ENCODE data around the gene PSMD1. TPM values are rescaled to one million over a fixed set of nuclear protein-coding genes. Genes with fewer than 3 reads are reported as not detected.
A peak's percentile ranks its signal among the peaks of the same experiment; 100 is the strongest.

Gene PSMD1
- total and polyA plus RNA-seq, 2 of the 8 experiments (the other 6 are each of a cell fraction or from before 2014, with no cell fraction given) = 179 to 272 TPM

DNA sequence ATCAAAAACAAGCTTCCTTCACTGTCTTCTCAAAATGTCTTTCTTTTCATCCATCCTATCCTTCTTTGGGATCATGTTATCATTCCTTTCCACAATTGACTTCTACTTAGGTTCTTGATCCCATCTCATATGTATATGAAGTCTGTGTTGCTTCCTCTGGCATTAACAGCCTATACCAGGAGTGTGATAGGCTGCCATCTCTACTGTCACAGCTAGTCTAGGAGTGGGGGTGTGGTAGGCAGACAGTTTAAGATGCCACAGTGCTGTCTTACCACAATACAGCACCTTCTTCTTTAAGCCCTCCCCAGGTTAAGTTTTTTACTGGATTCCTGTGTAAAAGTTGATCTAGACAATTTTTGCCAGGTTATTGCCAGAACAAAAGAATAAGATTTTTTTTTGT, 71.9 kb downstream of the PSMD1 start:
- DNase-seq (ENCODE audit: low read depth in 1 of 2, low spot score in 2 of 2) = no peak
- H3K36me3 ChIP-seq (ENCODE audit: control insufficient read depth in 2 of 4, insufficient read depth in 4 of 4, low read length in 3 of 4) = no peaks in the 10 kb centered on the region
- H3K23me2 ChIP-seq (ENCODE audit: low read depth, low read length) = no peaks in the 10 kb centered on the region
- H2BK120ac ChIP-seq (replicated peaks; ENCODE audit: low read depth, low read length) = no peak overlapping the region
- H3K79me2 ChIP-seq (ENCODE audit: control insufficient read depth in 1 of 2, insufficient read depth in 2 of 2, low read length in 2 of 2) = peaks cover 0 to 13% of the 10 kb centered on the region in 2 experiments; a peak in 2 of 4 replicates
- H3K14ac ChIP-seq (ENCODE audit: insufficient read length) = no peak overlapping the region
- H3K18ac ChIP-seq (ENCODE audit: extremely low read depth, low read length) = no peak overlapping the region
- POLR2A ChIA-PET (ENCODE audit: partially characterized antibody) = interaction anchor here (0.7 to 1.6 kb wide), 5 partner anchors 9 to 64 kb away, joined by 3 to 5 read pairs (median 3); no protein-coding TSS in a partner anchor
- FAIRE-seq = peak; percentile 60
- H4K5ac ChIP-seq (ENCODE audit: insufficient read length, low read depth, low read length) = no peak overlapping the region
- no peak overlapping the region for H2AFZ ChIP-seq (ENCODE audit: low read length)
- no peaks in the 10 kb centered on the region for H3K27me3 ChIP-seq (replicated peaks in 1 of 4; ENCODE audit: control insufficient read depth in 3 of 4, extremely low read depth in 1 of 4, insufficient read depth in 3 of 4, low read length in 3 of 4)
- H2BK15ac ChIP-seq (ENCODE audit: low read length) = no peak overlapping the region
- H3K4ac ChIP-seq (replicated peaks; ENCODE audit: insufficient read length, low read depth, low read length) = no peak overlapping the region
- TF ChIP-seq HDAC6 (IDR thresholded peaks at IDR 0.05; ENCODE audit: low read depth, low read length) (no peak), CHD1 (IDR thresholded peaks at IDR 0.05; ENCODE audit: low read depth, low read length) (no peak), RNF2 (IDR thresholded peaks at IDR 0.05; ENCODE audit: borderline replicate concordance, low read depth, low read length, missing control alignments, poor library complexity, severe bottlenecking) (no peak), CBX5 (IDR thresholded peaks at IDR 0.05; ENCODE audit: low read depth, low read length) (no peak), TBP (IDR thresholded peaks at IDR 0.05; ENCODE audit: low read depth, low read length) (no peak), HDAC2 (IDR thresholded peaks at IDR 0.05; ENCODE audit: borderline replicate concordance in 1 of 2, low read depth in 2 of 2, low read length in 2 of 2) (no peak), TEAD4 (IDR thresholded peaks at IDR 0.05; ENCODE audit: low read depth, low read length) (no peak), KDM4A (IDR thresholded peaks at IDR 0.05; ENCODE audit: low read depth, low read length, severe bottlenecking) (no peak), CTBP2 (IDR thresholded peaks at IDR 0.05; ENCODE audit: borderline replicate concordance, insufficient read depth, insufficient read length, low read length) (no peak), SP2 (IDR thresholded peaks at IDR 0.05; ENCODE audit: low read length) (no peak)
- TF ChIP-seq, protein P1, sequence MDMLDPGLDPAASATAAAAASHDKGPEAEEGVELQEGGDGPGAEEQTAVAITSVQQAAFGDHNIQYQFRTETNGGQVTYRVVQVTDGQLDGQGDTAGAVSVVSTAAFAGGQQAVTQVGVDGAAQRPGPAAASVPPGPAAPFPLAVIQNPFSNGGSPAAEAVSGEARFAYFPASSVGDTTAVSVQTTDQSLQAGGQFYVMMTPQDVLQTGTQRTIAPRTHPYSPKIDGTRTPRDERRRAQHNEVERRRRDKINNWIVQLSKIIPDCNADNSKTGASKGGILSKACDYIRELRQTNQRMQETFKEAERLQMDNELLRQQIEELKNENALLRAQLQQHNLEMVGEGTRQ (IDR thresholded peaks at IDR 0.05; ENCODE audit: low read length) = no peak
- no peaks in the 10 kb centered on the region for H3K79me1 ChIP-seq (ENCODE audit: low read depth, low read length)
- H3K23ac ChIP-seq (ENCODE audit: insufficient read length) = no peak overlapping the region
- H3K9ac ChIP-seq (replicated peaks in 1 of 4; ENCODE audit: extremely low read depth in 1 of 4, low read depth in 3 of 4, low read length in 3 of 4) = no peak overlapping the region
- H3K27ac ChIP-seq (ENCODE audit: low read depth, low read length) = no peak overlapping the region
- CTCF ChIA-PET (ENCODE audit: partially characterized antibody) = interaction anchor here (1.1 to 2.8 kb wide), 3 partner anchors 16 to 99 kb away, joined by 3 to 14 read pairs (median 8); no protein-coding TSS in a partner anchor
- H2BK5ac ChIP-seq (ENCODE audit: low read depth, low read length) = no peak overlapping the region
- H2BK20ac ChIP-seq (ENCODE audit: low read length) = no peak overlapping the region
- H3K4me2 ChIP-seq (ENCODE audit: insufficient read depth in 1 of 2, low read depth in 2 of 2, low read length in 2 of 2) = no peak overlapping the region
- no peak overlapping the region for H2AK5ac ChIP-seq (ENCODE audit: low read depth, low read length)
- H3K4me3 ChIP-seq (ENCODE audit: extremely low read depth in 1 of 4, insufficient read depth in 2 of 4, low read depth in 3 of 4, low read length in 4 of 4) = no peak overlapping the region
- H4K91ac ChIP-seq (replicated peaks; ENCODE audit: insufficient read length, low read length) = no peak overlapping the region
- no peak overlapping the region for H3K56ac ChIP-seq (replicated peaks; ENCODE audit: insufficient read length, low read depth, low read length)
- H4K20me1 ChIP-seq (replicated peaks in 1 of 2; ENCODE audit: control insufficient read depth in 1 of 2, insufficient read depth in 2 of 2, low read length in 2 of 2) = peaks cover 0 to 1% of the 10 kb centered on the region in 2 experiments
- H3K4me1 ChIP-seq (replicated peaks in 1 of 4; ENCODE audit: control insufficient read depth in 3 of 4, insufficient read depth in 4 of 4, low read length in 3 of 4) = peaks cover 0 to 7% (median 1%) of the 10 kb centered on the region in 4 experiments; a peak in 2 of 7 replicates
- no peaks in the 10 kb centered on the region for H3K9me3 ChIP-seq (ENCODE audit: insufficient read depth in 2 of 2, low read depth in 1 of 2, low read length in 1 of 2)
- no peak overlapping the region for H2BK12ac ChIP-seq (ENCODE audit: low read depth, low read length)
- no peak overlapping the region for H4K8ac ChIP-seq (ENCODE audit: extremely low read depth, insufficient read depth, low read length)
